ENCODE results near the gene CFAP61.

CFAP61 gene

DNA sequence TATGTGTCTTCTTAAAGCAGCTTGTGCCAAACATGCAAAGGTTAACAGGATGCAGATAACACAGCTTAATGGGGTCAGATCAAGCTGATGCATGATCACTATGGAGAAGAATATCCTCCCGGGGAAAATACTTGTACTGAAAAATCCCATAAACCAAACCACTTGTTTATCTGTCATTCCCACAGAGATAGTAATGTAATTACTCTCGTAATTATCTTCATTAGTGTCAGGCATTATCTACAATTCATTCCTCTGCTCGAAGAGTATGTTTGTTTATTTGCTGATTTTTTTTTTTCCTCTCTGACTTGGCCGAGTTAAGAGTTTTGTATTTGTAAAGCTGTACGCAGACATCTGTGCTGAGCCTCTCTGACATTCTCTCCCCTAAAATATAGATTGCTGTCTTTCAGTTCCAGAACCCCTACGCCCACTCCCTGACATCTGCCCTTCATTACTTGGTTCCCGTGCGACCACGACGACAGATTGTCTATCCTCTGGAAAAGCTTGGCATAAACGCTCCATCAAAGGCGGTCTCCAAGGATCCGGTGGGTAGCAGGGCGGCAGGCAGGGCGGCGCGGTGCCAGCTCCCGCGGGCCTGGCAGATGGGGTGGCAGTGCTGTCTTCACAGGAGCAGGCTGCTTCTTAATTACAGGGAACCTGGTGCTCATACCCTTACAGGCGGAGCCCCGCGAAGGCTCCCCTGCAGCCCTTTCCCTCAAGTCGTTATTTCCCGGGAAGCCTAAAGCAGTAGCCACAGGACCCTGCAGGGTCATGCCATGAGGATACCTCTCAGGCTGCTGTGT is 147.2 kb downstream of the CFAP61 start:
- Histone ChIP-seq H3K27me3 (replicated peaks) (peaks cover 3% of the 10 kb centered on the region), H3K27ac (no peak overlapping the region), H3K4me3 (ENCODE audit: low read depth, low read length) (no peak overlapping the region), H3K36me3 (replicated peaks) (no peaks in the 10 kb centered on the region)
- DNase-seq = no peak
- TF ChIP-seq, protein P1, sequence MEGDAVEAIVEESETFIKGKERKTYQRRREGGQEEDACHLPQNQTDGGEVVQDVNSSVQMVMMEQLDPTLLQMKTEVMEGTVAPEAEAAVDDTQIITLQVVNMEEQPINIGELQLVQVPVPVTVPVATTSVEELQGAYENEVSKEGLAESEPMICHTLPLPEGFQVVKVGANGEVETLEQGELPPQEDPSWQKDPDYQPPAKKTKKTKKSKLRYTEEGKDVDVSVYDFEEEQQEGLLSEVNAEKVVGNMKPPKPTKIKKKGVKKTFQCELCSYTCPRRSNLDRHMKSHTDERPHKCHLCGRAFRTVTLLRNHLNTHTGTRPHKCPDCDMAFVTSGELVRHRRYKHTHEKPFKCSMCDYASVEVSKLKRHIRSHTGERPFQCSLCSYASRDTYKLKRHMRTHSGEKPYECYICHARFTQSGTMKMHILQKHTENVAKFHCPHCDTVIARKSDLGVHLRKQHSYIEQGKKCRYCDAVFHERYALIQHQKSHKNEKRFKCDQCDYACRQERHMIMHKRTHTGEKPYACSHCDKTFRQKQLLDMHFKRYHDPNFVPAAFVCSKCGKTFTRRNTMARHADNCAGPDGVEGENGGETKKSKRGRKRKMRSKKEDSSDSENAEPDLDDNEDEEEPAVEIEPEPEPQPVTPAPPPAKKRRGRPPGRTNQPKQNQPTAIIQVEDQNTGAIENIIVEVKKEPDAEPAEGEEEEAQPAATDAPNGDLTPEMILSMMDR (IDR thresholded peaks at IDR 0.05; ENCODE audit: low read depth, low read length, missing control alignments) = no peak
- in situ Hi-C loops (cut with HindIII; ENCODE audit: low pct_ligation_motif_present, low sequenced_read_pairs) = no loop called here

DNA sequence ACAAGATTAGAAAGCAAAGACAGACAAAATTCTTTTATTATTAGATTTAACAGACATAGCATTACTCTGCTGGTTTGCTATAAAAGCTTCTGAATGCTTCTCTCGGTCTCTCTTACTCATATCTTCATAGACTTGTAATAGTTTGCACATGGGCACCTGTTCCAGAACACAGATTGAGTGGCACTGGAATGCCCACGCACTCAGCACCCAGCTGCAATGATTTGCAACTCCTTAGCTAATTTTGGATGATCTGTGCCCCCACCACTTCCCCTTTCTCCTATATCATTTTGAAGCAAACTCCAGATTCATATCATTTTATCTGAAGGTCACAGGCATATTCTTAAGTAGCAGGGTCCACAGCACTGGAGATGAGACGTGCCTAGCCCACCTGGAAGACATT is 148.8 kb downstream of the CFAP61 start:
- Histone ChIP-seq H3K36me3 (replicated peaks) (no peaks in the 10 kb centered on the region), H3K4me3 (ENCODE audit: low read depth, low read length) (no peak overlapping the region), H3K27ac (no peak overlapping the region), H3K27me3 (replicated peaks) (peaks cover 3% of the 10 kb centered on the region)
- DNase-seq = no peak
- TF ChIP-seq, protein P1 (IDR thresholded peaks at IDR 0.05; ENCODE audit: low read depth, low read length, missing control alignments) = no peak
- in situ Hi-C loops (cut with HindIII; ENCODE audit: low pct_ligation_motif_present, low sequenced_read_pairs) = no loop called here

DNA sequence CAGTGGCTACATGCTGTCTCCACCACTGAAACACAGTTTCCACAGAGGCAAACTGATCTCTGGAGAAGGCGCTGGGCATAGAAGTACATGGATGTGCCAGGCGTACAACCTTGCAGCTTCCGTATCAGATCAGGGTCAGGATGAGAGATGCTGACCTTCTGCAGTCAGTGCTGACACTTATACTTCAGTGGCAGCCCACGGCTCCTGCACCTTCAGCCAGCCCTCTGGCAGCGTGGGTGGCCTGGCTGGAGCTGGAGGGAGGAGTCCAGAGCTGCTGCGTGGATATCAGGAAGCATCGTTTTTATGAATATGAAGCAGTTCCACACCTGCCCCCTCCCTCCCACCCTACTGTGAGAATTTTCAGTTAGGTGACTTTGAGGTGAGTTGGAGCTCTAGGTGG is 149.3 kb downstream of the CFAP61 start:
- no peak for DNase-seq
- Histone ChIP-seq H3K27ac (no peak overlapping the region), H3K4me3 (ENCODE audit: low read depth, low read length) (no peak overlapping the region), H3K36me3 (replicated peaks) (no peaks in the 10 kb centered on the region), H3K27me3 (replicated peaks) (peaks cover 3% of the 10 kb centered on the region)
- in situ Hi-C loops (cut with HindIII; ENCODE audit: low pct_ligation_motif_present, low sequenced_read_pairs) = no loop called here
- TF ChIP-seq, protein P1 (IDR thresholded peaks at IDR 0.05; ENCODE audit: low read depth, low read length, missing control alignments) = no peak

DNA sequence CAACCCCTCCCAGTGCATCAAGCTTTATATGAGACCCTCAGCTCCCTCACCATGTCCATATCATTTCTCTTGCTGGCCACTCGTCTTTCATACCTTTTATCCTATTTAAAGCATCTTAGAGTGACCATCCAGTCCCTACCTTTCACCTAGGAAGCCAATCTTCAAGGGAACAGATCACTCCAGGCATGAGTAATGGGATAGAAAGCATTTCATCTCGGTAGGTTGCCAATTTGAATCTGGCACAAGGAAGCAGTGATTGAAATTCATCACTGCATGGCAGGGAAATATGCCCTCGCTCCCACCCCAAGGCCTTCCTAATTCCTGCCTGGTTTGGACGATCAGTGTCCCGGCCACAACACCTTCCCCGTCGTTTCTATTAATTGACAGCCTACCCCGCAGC is 150.4 kb downstream of the CFAP61 start:
- no peak overlapping the region for H3K4me3 ChIP-seq (ENCODE audit: low read depth, low read length)
- DNase-seq = no peak
- TF ChIP-seq, protein P1 (IDR thresholded peaks at IDR 0.05; ENCODE audit: low read depth, low read length, missing control alignments) = no peak
- H3K27me3 ChIP-seq (replicated peaks) = peaks cover 3% of the 10 kb centered on the region
- in situ Hi-C loops (cut with HindIII; ENCODE audit: low pct_ligation_motif_present, low sequenced_read_pairs) = no loop called here
- no peak overlapping the region for H3K27ac ChIP-seq
- no peaks in the 10 kb centered on the region for H3K36me3 ChIP-seq (replicated peaks)

DNA sequence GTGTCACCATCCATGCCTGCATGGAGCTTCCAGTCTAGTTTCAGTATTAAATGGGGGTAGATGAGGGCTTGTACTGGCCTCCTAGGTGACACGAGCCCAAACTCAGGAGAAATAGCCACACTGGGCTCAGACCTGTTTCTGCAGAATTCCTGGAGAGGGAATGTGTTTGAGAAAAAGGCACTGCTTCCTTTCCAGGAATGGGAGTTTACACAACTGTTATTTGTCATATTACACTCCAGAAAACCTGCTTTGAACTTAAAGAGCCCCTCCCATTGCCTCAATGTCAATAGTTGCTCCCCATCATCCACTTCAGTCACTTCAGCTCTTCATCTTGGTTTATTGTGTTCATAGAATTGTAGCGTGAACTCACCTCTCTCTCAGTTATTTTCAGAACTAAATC is 151.5 kb downstream of the CFAP61 start:
- Histone ChIP-seq H3K27me3 (replicated peaks) (peaks cover 3% of the 10 kb centered on the region), H3K4me3 (ENCODE audit: low read depth, low read length) (no peak overlapping the region), H3K27ac (no peak overlapping the region), H3K36me3 (replicated peaks) (no peaks in the 10 kb centered on the region)
- in situ Hi-C loops (cut with HindIII; ENCODE audit: low pct_ligation_motif_present, low sequenced_read_pairs) = no loop called here
- no peak for DNase-seq
- TF ChIP-seq, protein P1 (IDR thresholded peaks at IDR 0.05; ENCODE audit: low read depth, low read length, missing control alignments) = no peak

DNA sequence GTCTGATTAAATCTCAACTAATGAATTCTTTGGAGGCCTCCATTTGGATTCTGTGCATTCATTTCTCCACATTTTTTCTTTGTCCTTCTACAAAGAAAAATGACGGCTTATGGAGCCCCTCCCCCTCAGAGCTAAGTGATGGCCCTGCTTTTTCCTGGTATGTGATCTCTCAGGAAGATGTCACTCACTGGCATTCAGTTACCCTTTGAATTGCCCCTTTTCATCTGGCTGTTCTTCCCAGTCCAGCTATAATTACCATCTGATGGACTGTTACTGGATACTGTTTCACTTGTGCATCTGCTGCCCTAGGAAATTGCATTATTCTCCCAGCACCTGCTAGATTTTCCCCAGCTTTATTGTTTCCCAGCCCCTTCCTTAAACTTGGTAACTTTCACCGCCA is 151.9 kb downstream of the CFAP61 start:
- H3K4me3 ChIP-seq (ENCODE audit: low read depth, low read length) = no peak overlapping the region
- H3K27me3 ChIP-seq (replicated peaks) = peaks cover 3% of the 10 kb centered on the region
- H3K36me3 ChIP-seq (replicated peaks) = no peaks in the 10 kb centered on the region
- TF ChIP-seq, protein P1 (IDR thresholded peaks at IDR 0.05; ENCODE audit: low read depth, low read length, missing control alignments) = no peak
- no peak for DNase-seq
- in situ Hi-C loops (cut with HindIII; ENCODE audit: low pct_ligation_motif_present, low sequenced_read_pairs) = no loop called here
- H3K27ac ChIP-seq = no peak overlapping the region
